NB4 (cell line): ENCODE results near the gene NPTXR.

Experiments
- DNase-seq: peaks from one replicate; pipeline ENCODE4 v3.0.0; 2010; ENCODE audit warnings: low read depth
- H3K4me3 ChIP-seq: one replicate; pipeline ENCODE4 v1.5.1; 2011; ENCODE audit warnings: mild to moderate bottlenecking, low read depth, low read length, moderate library complexity
- CTCF ChIP-seq: IDR thresholded peaks from one replicate; pipeline ENCODE4 v1.5.1; 2012; ENCODE audit warnings: low read depth, low read length
- MAX ChIP-seq: IDR thresholded peaks from 2 replicates; pipeline ENCODE4 v1.6.1; 2011; ENCODE audit warnings: low read depth, low read length
- MYC ChIP-seq: IDR thresholded peaks from 2 replicates; pipeline ENCODE4 v1.6.1; 2011; ENCODE audit warnings: low read depth, low read length
- POLR2A ChIP-seq: IDR thresholded peaks from 2 replicates; pipeline ENCODE4 v1.6.1; 2011; ENCODE audit warnings: mild to moderate bottlenecking; ENCODE audit not compliant: insufficient read length; ENCODE audit errors: extremely low read depth

NPTXR gene

GRCh38 chr22:38798496-38798895 lies 45.3 kb downstream of the NPTXR start:
- DNase-seq = no peak
- TF ChIP-seq MAX = no peak
- no peak for TF ChIP-seq POLR2A
- TF ChIP-seq MYC = no peak
- TF ChIP-seq CTCF = no peak
- H3K4me3 ChIP-seq = no peak overlapping the region

- TF ChIP-seq MAX = no peak
- no peak for TF ChIP-seq POLR2A
- TF ChIP-seq MYC = no peak
- no peak for TF ChIP-seq CTCF
- DNase-seq = no peak
- H3K4me3 ChIP-seq = no peak overlapping the region
These were observed 47.4 kb downstream of the NPTXR start for GRCh38 chr22:38796262-38796957.

- no peak overlapping the region for H3K4me3 ChIP-seq
- TF ChIP-seq POLR2A (no peak), MYC (no peak), CTCF (no peak), MAX (no peak)
- no peak for DNase-seq
These were observed 48.3 kb downstream of the NPTXR start for GRCh38 chr22:38795569-38795968.

- TF ChIP-seq MAX (peak; percentile 33; the same call in 1 of the 2 replicates), CTCF (no peak), POLR2A (no peak), MYC (no peak)
- DNase-seq = peak; percentile 96
- peak within 1 kb of the TSS; percentile 80 for H3K4me3 ChIP-seq
These were observed 49.9 kb downstream of the NPTXR start, which contains the start of gene DNAL4 for GRCh38 chr22:38793721-38794466. TSS of gene DNAL4 (minus strand) at chr22:38794143. CDS start at chr22:38782731, 11,412 bp downstream.

GRCh38 chr22:38793317-38793716 lies 50.5 kb downstream of the NPTXR start:
- TF ChIP-seq CTCF (no peak), POLR2A (no peak), MAX (no peak), MYC (no peak)
- H3K4me3 ChIP-seq = peak overlapping the region; percentile 80
- DNase-seq = no peak
